Stimulated activated CD4-positive, alpha-beta T cell treated with anti-CD3 and anti-CD28 coated beads, Interleukin-4, amount 100 ng/mL, for 4 hours (primary cell): Measurements from ENCODE around the gene GRK4.
A peak's percentile ranks its signal among the peaks of the same experiment; 100 is the strongest.
"Not testable (repeated sequence)": the region's sequence is repeated elsewhere in the genome, so short reads cannot be mapped to it uniquely, and the experiment has no call there.

ENCODE experiments used
- DNase-seq, 2 experiments: peaks; one replicate each; pipeline ENCODE4 v3.0.0-alpha.2; 2020

GRK4 gene

GRCh38 chr4:2962614-2963174 is 677 bp upstream of the GRK4 start:
- DNase-seq, result no peak

DNA sequence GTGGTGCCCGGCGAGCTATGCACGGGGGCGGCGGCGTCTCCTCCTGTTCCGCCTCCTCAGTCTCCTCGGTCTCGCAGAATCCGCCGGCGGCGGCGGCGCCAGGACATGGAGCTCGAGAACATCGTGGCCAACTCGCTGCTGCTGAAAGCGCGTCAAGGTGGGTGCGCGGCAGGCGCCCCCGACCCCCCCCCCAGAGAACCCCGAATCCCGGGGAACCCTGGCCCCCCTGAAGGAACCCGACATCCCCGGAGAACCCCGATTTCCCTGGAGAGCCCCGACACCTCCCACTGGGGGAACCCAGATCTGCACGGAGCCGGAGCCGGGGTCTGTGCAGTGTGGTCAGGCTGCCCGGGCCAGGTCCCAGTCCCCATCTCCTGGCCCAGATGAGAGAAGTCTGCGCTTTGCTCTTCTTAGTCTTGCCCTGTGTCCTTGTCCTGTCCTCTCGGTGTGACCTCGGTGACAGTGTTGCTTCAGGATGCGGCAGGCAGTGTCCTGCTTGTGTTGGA is 648 bp downstream of the GRK4 start:
- peak in 1 of 2 experiments; percentile 56 for DNase-seq

- DNase-seq, result no peak
Measured at GRCh38 chr4:2964706-2965258, 1.4 kb downstream of the GRK4 start.

DNA sequence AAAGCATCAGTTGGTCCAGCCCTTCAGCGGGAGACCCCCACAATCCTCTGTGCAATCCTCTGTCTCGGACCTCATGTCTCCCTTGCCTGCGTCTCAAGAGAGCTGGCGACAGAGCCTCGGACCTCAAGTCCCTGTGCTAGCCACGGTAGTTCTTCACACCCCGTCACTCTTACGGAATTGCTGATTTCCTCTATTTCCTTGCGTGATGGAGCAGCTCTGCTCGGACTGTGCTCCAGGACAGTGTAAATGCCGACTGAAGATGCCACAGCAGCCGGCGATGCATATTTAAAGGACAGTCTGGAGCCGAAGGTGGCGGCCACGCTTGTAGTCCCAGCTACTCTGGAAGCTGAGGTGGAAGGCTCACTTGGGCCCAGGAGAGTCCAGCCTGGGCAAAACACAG is 1.9 kb downstream of the GRK4 start:
- DNase-seq, result no peak

- DNase-seq, result no peak
Measured at GRCh38 chr4:2968381-2968780, 5.0 kb downstream of the GRK4 start.

DNA sequence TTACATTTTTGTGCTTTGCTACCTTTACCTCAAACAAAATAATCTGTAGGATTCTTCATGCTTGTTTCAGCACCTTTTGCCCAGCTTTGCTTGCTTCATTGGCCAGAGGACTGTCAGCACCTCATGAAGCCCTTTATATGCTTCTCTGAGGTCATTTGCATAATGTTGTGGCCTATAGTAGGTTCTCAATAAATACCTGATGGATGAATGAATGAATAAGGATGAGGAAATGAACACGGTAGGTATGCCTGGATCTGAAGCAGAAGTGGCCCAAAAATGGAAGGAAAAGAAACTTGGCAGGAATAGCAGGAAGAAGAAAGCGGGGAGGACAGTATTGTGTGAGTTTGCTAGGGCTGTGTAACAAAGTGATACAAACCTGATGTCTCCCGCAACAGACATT is 7.9 kb downstream of the GRK4 start:
- no peak for DNase-seq

DNA sequence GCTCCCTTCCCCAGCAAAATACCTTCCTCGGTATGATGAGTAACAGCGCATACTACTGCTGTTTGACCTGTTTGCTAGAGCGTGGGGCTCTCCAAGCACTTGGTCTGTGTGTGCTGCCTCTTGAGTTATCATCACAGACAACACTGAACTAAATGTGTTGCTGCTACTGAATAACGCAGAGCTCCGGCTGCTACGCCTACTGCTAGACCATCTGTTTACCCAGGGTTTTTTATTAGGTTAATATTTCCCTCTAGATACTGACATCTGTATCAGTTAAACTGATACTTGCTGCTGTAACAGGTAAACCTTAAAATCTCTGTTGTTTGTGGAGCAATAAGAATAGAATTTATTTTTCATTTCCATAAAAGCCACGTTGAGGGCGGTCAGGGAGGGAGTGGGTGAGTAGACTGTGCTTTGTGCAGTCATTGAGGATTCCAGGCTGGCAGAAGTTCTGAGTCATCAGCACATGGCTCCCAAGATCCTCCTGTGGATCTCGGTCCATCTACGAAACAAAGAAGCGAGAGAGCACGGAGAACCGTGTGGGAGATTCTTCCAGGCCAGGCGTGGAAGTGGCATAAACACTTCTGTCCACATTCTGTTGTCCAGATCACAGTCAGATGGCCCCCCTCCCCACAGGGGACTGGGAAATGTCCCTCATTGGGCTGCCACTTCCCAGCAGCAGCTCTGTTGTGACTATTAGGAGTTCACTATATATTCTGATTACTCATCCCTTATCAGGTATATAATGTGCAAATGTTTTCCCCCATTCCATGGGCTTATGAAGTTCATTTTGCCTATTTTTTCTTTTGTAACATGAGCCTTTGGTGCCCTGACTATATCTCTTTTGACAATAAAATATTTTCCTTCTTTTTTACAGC is 14.1 kb downstream of the GRK4 start:
- no peak for DNase-seq

DNA sequence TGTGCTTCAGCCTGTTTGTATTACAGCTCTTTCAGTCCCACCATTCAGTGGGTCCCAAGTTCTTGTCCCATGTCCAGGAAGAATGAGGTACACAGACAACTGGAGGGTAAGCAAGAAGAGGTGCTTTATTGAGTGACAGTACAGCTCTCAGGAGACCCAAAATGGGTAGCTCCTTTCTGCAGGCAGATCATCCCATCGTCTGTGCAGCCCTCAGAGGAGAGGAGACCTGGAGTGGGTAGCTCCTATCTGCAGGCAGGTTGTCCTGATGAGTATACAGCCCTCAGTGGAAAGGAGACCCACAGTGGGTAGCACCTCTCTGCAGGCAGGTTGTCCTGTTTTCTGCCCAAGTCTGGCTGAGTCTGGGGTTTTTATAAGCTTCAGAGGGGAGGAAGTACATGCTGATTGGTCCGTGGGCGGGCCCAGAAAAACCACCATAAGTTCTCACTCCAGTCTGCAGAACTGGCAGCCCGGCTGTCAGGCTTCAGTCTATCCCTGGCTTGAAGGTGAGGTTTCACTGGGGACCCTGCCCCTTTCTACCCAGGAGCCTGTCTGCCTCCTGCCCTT is 18.0 kb downstream of the GRK4 start:
- no peak for DNase-seq

DNA sequence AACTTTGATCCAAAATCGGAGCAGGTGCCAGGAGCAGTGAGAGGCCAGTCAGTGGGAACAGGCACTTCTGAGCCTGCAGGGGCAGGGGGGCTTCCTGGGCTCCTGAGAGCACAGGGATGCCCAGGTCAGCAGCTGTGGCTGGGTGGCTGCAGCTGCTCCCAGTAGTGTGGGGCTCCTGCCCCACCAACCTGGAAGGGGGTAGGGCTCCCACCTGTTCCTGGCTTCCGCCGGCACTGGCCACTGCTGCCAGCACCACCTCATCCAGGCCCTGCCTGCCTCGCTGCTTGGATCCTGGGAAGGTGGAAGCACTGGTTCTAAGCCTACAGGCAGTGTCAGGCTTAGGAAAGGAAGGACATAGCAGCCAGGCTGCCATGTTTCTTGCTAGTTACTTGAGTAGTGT is 18.6 kb downstream of the GRK4 start:
- DNase-seq, result no peak

GRCh38 chr4:2983715-2984114 is 20.3 kb downstream of the GRK4 start:
- DNase-seq, result not testable (repeated sequence)

- DNase-seq, result no peak
Measured at GRCh38 chr4:2991243-2991642, 27.9 kb downstream of the GRK4 start.

DNA sequence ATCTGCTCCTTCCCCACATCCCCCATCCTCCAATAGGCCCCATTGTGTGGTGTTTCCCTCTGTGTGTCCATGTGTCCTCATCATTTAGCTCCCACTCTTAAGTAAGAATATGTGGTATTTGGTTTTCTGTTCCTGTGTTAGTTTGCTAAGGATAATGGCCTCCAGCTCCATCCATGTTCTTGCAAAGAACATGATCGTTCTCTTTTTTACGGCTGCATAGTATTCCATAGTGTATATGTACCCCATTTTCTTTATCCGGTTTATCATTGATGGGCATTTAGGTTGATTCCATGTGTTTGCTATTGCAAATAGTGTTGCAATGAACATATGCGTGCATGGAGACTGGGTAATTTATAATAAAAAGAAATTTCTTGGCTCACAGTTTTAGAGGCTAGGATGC is 31.5 kb downstream of the GRK4 start:
- no peak for DNase-seq

- DNase-seq, result no peak
Measured at GRCh38 chr4:2995546-2996265, 32.3 kb downstream of the GRK4 start.

DNA sequence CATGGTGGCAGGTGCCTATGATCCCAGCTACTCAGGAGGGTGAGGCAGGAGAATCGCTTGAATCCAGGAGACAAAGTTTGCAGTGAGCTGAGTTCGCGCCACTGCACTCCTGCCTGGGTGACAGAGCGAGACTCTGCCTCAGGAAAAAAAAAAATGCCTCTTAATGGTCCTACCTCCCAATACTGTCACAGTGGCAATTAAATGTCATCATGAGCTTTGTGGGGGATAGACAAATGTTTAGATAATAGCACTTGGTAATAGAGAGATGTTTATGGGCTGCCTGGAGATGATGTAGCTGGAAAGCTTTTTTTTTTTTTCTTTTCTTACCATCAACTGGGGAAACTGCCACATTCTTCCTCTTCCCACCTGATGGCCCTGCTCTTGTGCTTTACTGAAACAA is 33.0 kb downstream of the GRK4 start:
- DNase-seq, result no peak

DNA sequence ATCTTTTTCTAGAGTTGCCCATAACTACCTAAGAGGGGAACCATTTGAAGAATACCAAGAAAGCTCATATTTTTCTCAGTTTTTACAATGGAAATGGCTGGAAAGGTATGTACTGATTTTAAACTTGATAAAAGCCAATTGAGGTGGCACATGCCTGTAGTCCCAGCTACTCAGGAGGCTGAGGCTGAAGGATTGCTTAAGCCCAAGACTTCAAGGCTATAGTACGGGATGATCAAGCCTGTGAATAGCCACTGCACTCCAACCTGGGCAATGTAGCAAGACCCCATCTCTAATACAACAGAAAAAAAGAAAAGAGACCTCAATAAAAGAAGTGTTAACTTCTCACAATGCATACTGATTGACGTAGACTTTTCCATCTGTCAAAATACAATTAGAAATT is 44.4 kb downstream of the GRK4 start:
- no peak for DNase-seq

GRCh38 chr4:3009422-3009821 is 46.1 kb downstream of the GRK4 start:
- DNase-seq, result no peak

DNA sequence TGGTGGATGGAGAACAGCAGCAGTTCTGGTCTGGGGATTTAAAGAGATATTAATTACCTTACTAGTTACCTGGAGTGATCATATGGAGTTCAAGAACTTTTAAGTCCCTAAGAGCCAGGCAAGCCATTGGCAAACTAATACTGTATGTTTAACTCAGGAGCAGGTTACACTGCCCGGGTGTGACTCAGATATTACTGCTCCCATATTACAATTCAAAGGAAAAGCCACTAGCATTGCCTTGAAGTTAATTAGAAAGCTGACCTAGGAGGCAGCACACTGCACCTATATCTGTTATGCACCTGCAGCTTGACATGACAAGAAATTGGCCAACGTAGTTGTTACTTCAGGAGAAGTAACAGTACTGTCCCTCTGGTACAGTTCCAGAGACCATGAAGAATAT is 47.2 kb downstream of the GRK4 start:
- no peak for DNase-seq

DNA sequence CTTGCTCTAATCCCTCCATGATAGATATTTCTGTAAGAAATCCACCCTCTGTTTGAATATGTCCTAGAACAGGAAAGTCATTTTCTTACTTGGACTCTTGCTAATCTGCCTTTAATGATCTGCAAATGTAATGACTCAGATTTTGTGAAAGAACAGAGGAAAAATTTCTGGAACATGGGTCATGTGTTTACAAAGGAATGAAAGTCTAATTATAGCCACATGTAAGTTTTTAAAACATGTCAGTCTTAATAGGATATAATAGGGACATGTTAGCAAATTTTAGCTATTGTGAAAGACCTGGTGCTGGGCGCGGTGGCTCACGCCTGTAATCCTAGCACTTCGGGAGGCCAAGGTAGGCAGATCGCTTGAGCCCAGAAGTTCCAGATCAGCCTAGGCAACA is 47.6 kb downstream of the GRK4 start:
- DNase-seq, result no peak

DNA sequence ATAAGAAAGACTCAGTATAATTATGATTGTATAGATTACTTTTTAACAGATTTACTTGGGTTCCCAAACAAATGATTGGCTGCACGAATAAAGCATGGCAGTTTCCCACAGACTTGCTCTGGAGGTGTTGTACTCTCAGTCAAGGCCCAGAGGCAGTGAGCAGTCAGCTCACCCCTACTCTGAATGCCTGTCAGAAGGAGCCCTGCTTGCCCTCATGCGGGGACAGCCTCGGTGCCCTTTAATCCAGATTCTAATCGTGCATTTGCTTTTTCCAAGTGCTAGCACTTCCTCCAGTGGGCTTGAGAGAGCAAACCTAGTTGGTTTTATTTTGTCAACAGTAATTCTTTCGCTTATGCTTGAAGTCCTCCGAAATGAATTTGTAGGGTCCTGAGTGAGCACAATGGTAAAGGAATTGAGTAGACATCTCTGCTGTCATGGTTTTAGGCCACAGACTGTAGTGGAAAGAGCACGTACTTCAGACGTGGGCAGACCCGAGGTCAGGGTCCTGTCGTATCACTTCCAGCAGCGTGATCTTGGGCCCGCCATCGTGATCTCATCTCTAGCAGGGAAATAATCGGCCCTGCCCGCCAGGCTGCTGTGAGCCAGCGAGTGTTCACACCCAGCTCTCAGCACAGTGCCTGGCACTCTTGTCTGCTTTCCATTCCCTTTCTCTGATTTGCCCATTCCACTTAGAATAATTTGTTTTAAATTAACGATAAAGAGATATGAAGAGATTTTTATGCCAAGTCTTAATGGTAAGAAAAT is 48.3 kb downstream of the GRK4 start:
- no peak for DNase-seq

- DNase-seq, result no peak
Measured at GRCh38 chr4:3013323-3013722, 50.0 kb downstream of the GRK4 start.

GRCh38 chr4:3013839-3014350 is 50.5 kb downstream of the GRK4 start:
- no peak for DNase-seq

- DNase-seq, result no peak
Measured at GRCh38 chr4:3016961-3017360, 53.6 kb downstream of the GRK4 start.
